Vein endothelial cell (primary cell): ENCODE results near the gene MVD. TPM values are rescaled to one million over a fixed set of nuclear protein-coding genes. Genes with fewer than 3 reads are reported as not detected.

Experiments
- total RNA-seq: library from RNA; depleted of rRNA; stranded (reverse); fragments of >200 nt; gene quantifications from 2 replicates; pipeline ENCODE4 v1.2.3, GENCODE V29; 2012

MVD gene
- 36.3 and 50.8 TPM in 2 replicates for total RNA-seq

GRCh38 chr16:88662843-88663606 is at the start of gene MVD:
Gene MVD, minus strand, starts transcription at chr16:88663091. Its CDS starts 11 bp downstream, at chr16:88663080.

GRCh38 chr16:88706229-88706964 is 43.5 kb upstream of the MVD start, which contains the start of the genes CTU2 and RNF166:
Gene CTU2, plus strand, starts transcription at chr16:88706503. Its CDS starts 28 bp downstream, at chr16:88706531.
Gene RNF166, minus strand, starts transcription at chr16:88706408. Its CDS starts 83 bp downstream, at chr16:88706325.

GRCh38 chr16:88686439-88687253 is 23.8 kb upstream of the MVD start, which contains the start of gene SNAI3:
Gene SNAI3, minus strand, starts transcription at chr16:88686507. Its CDS starts 101 bp downstream, at chr16:88686406.

GRCh38 chr16:88650749-88651275 is 12.1 kb downstream of the MVD start, which contains the start of gene CYBA:
Gene CYBA, minus strand, starts transcription at chr16:88651053. Its CDS starts 40 bp downstream, at chr16:88651013.

GRCh38 chr16:88638323-88639230 is 24.3 kb downstream of the MVD start, which contains the start of gene IL17C:
Gene IL17C, plus strand, starts transcription at chr16:88638572. Its CDS starts 70 bp downstream, at chr16:88638642.

Other genes starting within 250 kb of the MVD start
- gene ZFPM1, start 209.8 kb downstream of the MVD start, total RNA-seq: 2.2 and 3.3 TPM in 2 replicates
- 15.7 and 16.3 TPM in 2 replicates for gene ZC3H18, start 92.7 kb downstream of the MVD start, total RNA-seq
- 0.10 and 0.33 TPM in 2 replicates for gene IL17C, start 24.5 kb downstream of the MVD start, total RNA-seq
- 124 and 270 TPM in 2 replicates for gene CYBA, start 12.0 kb downstream of the MVD start, total RNA-seq
- gene SNAI3, start 23.4 kb upstream of the MVD start, total RNA-seq: 0.19 and 0.33 TPM in 2 replicates
- gene RNF166, start 43.3 kb upstream of the MVD start, total RNA-seq: 18.0 and 27.8 TPM in 2 replicates
- 26.7 and 36.6 TPM in 2 replicates for gene CTU2, start 43.4 kb upstream of the MVD start, total RNA-seq
- 239 and 332 TPM in 2 replicates for gene PIEZO1, start 122.1 kb upstream of the MVD start, total RNA-seq
- 12.1 and 14.7 TPM in 2 replicates for gene CDT1, start 140.7 kb upstream of the MVD start, total RNA-seq
- 96.6 and 121 TPM in 2 replicates for gene APRT, start 148.8 kb upstream of the MVD start, total RNA-seq
- gene GALNS, start 193.9 kb upstream of the MVD start, total RNA-seq: 19.9 and 30.8 TPM in 2 replicates
- 47.6 and 54.9 TPM in 2 replicates for gene TRAPPC2L, start 194.0 kb upstream of the MVD start, total RNA-seq
- gene PABPN1L, start 203.6 kb upstream of the MVD start, total RNA-seq: not detected in 2 replicates